HepG2 (cell line): ENCODE results near the gene MSI2. TPM values are rescaled to one million over a fixed set of nuclear protein-coding genes. Genes with fewer than 3 reads are reported as not detected.

ENCODE experiments used
- AGO2 ChIP-seq: fragments of 200-400 bp; formaldehyde crosslinking; optimal IDR thresholded peaks from 2 replicates; pipeline ENCODE3; 2017; ENCODE audit warnings: mild to moderate bottlenecking, low read depth, low read length, moderate library complexity
- CTCF ChIP-seq: sonication (generic); formaldehyde crosslinking; IDR thresholded peaks from 2 replicates; pipeline ENCODE4 v1.5.0; 2020; ENCODE audit warnings: mild to moderate bottlenecking, missing genetic modification reagents, moderate library complexity
- GABPA ChIP-seq, 2 experiments: IDR thresholded peaks; 2 replicates each; pipeline ENCODE4 v1.6.1; 2011 to 2016; ENCODE audit warnings: low read depth in 2 of 2, low read length in 1 of 2, missing biosample characterization in 1 of 2, missing genetic modification characterization in 1 of 2
- GATAD1 ChIP-seq: IDR thresholded peaks from 2 replicates; pipeline ENCODE4 v1.6.1; 2016; ENCODE audit warnings: missing genetic modification reagents, missing compliant biosample characterization
- NCOA1 ChIP-seq: sonication (generic); formaldehyde crosslinking; IDR thresholded peaks from 2 replicates; pipeline ENCODE4 v1.9.0; 2021; ENCODE audit warnings: missing genetic modification reagents
- NFE2 ChIP-seq: sonication (generic); formaldehyde crosslinking; IDR thresholded peaks from 2 replicates; pipeline ENCODE4 v1.4.0; 2020; ENCODE audit warnings: missing genetic modification reagents
- PAF1 ChIP-seq: IDR thresholded peaks from 2 replicates; pipeline ENCODE4 v1.6.1; 2016; ENCODE audit warnings: missing genetic modification reagents, missing compliant biosample characterization
- RXRB ChIP-seq: IDR thresholded peaks from 2 replicates; pipeline ENCODE4 v1.6.1; 2016; ENCODE audit warnings: borderline replicate concordance, missing genetic modification reagents, missing compliant biosample characterization
- SMAD9 ChIP-seq: sonication (generic); formaldehyde crosslinking; IDR thresholded peaks from 2 replicates; pipeline ENCODE4 v1.5.1; 2020; ENCODE audit warnings: mild to moderate bottlenecking, missing genetic modification reagents
- SP4 ChIP-seq: sonication (generic); formaldehyde crosslinking; IDR thresholded peaks from 2 replicates; pipeline ENCODE4 v1.8.1; 2023; ENCODE audit warnings: mild to moderate bottlenecking, missing genetic modification reagents
- ZBTB20 ChIP-seq: sonication (generic); formaldehyde crosslinking; IDR thresholded peaks from 2 replicates; pipeline ENCODE4 v1.8.1; 2023; ENCODE audit warnings: missing genetic modification reagents, low read depth, mild to moderate bottlenecking, borderline replicate concordance
- ZNF17 ChIP-seq: sonication (generic); formaldehyde crosslinking; IDR thresholded peaks from 2 replicates; pipeline ENCODE4 v1.5.0; 2020; ENCODE audit warnings: mild to moderate bottlenecking, missing genetic modification reagents
- ZNF235 ChIP-seq: sonication (generic); formaldehyde crosslinking; IDR thresholded peaks from 2 replicates; pipeline ENCODE4 v1.8.1; 2023; ENCODE audit warnings: mild to moderate bottlenecking, missing genetic modification reagents, borderline replicate concordance
- ZNF292 ChIP-seq: sonication (generic); formaldehyde crosslinking; IDR thresholded peaks from 2 replicates; pipeline ENCODE4 v1.8.1; 2022; ENCODE audit warnings: mild to moderate bottlenecking, low read depth, missing genetic modification reagents, borderline replicate concordance
- ZNF362 ChIP-seq: sonication (generic); formaldehyde crosslinking; IDR thresholded peaks from 2 replicates; pipeline ENCODE4 v1.4.0; 2020; ENCODE audit warnings: missing genetic modification reagents, mild to moderate bottlenecking, borderline replicate concordance
- ZNF768 ChIP-seq: sonication (generic); formaldehyde crosslinking; IDR thresholded peaks from 2 replicates; pipeline ENCODE4 v1.4.0; 2020; ENCODE audit warnings: missing genetic modification reagents
- ZNF83 ChIP-seq: sonication (generic); formaldehyde crosslinking; IDR thresholded peaks from 2 replicates; pipeline ENCODE4 v1.4.0; 2020; ENCODE audit warnings: missing genetic modification reagents, mild to moderate bottlenecking, borderline replicate concordance
- polyA plus RNA-seq, 8 experiments: library from polyadenylated mRNA; depleted of rRNA in 3 of 8; stranded (reverse) in 7 of 8; unstranded in 1 of 8; fragments of >200 nt; fragmentation: Illumina TruSeq in 4 of 8; extraction: Trizol in 4 of 8; gene quantifications; 2 replicates each; pipeline versions ENCODE4 v1.2.1 to v1.2.3, GENCODE V29; 2011 to 2016; ENCODE audit warnings: low read depth in 4 of 8, missing spikeins in 1 of 8, mixed read lengths in 1 of 8; ENCODE audit not compliant: insufficient read depth in 1 of 8
- total RNA-seq, 5 experiments: library from RNA; depleted of rRNA; stranded (reverse); fragments of >200 nt; fragmentation: Illumina TruSeq; extraction: Trizol; gene quantifications; 2 replicates each; pipeline ENCODE4 v1.2.3, GENCODE V29; 2016; ENCODE audit warnings: low read depth in 1 of 5
- TF ChIP-seq, protein P1 (sequence below): sonication (generic); formaldehyde crosslinking; IDR thresholded peaks from 2 replicates; pipeline ENCODE4 v1.4.0; 2020; ENCODE audit warnings: missing genetic modification reagents
- TF ChIP-seq, protein P2 (sequence below): sonication (generic); formaldehyde crosslinking; IDR thresholded peaks from 2 replicates; pipeline ENCODE4 v1.8.1; 2023; ENCODE audit warnings: missing genetic modification reagents, inconsistent platforms, borderline replicate concordance

The MSI2 gene
- total and polyA plus RNA-seq, 2 of the 13 experiments (the other 11 are each of a cell fraction or from before 2014, with no cell fraction given) = 77.5 to 78.4 TPM

- TF ChIP-seq ZNF292 (CRISPR knock-in tag) (peak; percentile 56; the same call in 1 of the 2 replicates), GABPA (IDR thresholded peaks at IDR 0.05; ENCODE audit: low read depth, low read length) (peak; percentile 32; the same call in 1 of the 2 replicates), GABPA (CRISPR knock-in tag; IDR thresholded peaks at IDR 0.05; ENCODE audit: low read depth) (peak; percentile 64; the same call in 1 of the 2 replicates), ZBTB20 (no peak), ZNF768 (CRISPR knock-in tag) (peak; percentile 17; the same call in 1 of the 2 replicates), SP4 (CRISPR knock-in tag) (0 out of 2 replicates have a peak, but pooled peaks have one; percentile 3), NCOA1 (CRISPR knock-in tag) (no peak), ZNF362 (CRISPR knock-in tag) (peak; percentile 93), RXRB (CRISPR knock-in tag) (peak; percentile 89), GATAD1 (no peak), ZNF83 (CRISPR knock-in tag) (peak; percentile 67; the same call in 1 of the 2 replicates), PAF1 (CRISPR knock-in tag) (no peak), SMAD9 (CRISPR knock-in tag) (no peak), NFE2 (CRISPR knock-in tag) (no peak), ZNF235 (no peak), AGO2 (no peak), ZNF17 (CRISPR knock-in tag) (no peak), CTCF (CRISPR knock-in tag) (no peak)
- TF ChIP-seq, protein P1, sequence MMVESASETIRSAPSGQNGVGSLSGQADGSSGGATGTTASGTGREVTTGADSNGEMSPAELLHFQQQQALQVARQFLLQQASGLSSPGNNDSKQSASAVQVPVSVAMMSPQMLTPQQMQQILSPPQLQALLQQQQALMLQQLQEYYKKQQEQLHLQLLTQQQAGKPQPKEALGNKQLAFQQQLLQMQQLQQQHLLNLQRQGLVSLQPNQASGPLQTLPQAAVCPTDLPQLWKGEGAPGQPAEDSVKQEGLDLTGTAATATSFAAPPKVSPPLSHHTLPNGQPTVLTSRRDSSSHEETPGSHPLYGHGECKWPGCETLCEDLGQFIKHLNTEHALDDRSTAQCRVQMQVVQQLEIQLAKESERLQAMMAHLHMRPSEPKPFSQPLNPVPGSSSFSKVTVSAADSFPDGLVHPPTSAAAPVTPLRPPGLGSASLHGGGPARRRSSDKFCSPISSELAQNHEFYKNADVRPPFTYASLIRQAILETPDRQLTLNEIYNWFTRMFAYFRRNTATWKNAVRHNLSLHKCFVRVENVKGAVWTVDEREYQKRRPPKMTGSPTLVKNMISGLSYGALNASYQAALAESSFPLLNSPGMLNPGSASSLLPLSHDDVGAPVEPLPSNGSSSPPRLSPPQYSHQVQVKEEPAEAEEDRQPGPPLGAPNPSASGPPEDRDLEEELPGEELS = peak; percentile 64; the same call in 1 of the 2 replicates
- TF ChIP-seq, protein P2, sequence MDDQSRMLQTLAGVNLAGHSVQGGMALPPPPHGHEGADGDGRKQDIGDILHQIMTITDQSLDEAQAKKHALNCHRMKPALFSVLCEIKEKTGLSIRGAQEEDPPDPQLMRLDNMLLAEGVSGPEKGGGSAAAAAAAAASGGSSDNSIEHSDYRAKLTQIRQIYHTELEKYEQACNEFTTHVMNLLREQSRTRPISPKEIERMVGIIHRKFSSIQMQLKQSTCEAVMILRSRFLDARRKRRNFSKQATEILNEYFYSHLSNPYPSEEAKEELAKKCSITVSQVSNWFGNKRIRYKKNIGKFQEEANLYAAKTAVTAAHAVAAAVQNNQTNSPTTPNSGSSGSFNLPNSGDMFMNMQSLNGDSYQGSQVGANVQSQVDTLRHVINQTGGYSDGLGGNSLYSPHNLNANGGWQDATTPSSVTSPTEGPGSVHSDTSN = no peak
These were observed 281.4 kb downstream of the MSI2 start (continued) for GRCh38 chr17:57537524-57538410.
